ENCODE measurements around the gene ALKBH5. TPM values are rescaled to one million over a fixed set of nuclear protein-coding genes. Genes with fewer than 3 reads are reported as not detected.

The ALKBH5 gene
- total and polyA plus RNA-seq, 2 of the 8 experiments (the other 6 are each of a cell fraction or from before 2014, with no cell fraction given): 63.7 to 86.4 TPM

DNA sequence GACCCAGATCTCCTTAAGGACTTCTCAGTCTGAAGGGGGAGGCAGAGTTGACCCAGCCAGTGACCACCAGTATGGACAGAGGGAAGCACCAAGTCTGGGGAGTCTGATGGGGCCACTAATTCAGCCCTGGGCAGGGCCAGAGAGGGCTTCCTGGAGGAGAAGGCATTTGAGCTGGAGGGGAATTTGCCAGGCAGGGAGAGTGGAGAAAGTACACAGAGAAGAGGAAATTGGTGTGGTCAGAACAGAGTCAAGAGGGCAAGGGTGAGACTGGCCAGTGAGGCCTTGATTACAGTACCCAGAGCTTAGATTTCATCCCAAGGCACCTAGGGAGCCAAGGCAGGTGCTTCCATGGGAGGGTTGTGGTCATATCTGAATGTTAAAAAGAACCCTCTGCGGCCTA, 38.8 kb upstream of the ALKBH5 start:
- H2BK120ac ChIP-seq (replicated peaks; ENCODE audit: low read depth, low read length): no peak overlapping the region
- ChIA-PET CTCF (ENCODE audit: partially characterized antibody) (interaction anchor here (0.5 to 10.9 kb wide), 8 partner anchors 7 to 72 kb away, joined by 3 to 141 read pairs (median 16); no protein-coding TSS in a partner anchor), POLR2A (ENCODE audit: partially characterized antibody) (interaction anchor here (0.6 to 2.5 kb wide), 8 partner anchors 8 to 78 kb away, joined by 3 to 13 read pairs (median 5); partner anchors contain the start of gene ALKBH5)
- H2AK5ac ChIP-seq (ENCODE audit: low read depth, low read length): no peak overlapping the region
- H3K9me3 ChIP-seq (ENCODE audit: insufficient read depth in 2 of 2, low read depth in 1 of 2, low read length in 1 of 2): no peaks in the 10 kb centered on the region
- DNase-seq (ENCODE audit: low read depth in 1 of 2, low spot score in 2 of 2) (no peak), FAIRE-seq (no peak)
- TF ChIP-seq EGR1 (IDR thresholded peaks at IDR 0.05; ENCODE audit: borderline replicate concordance, low read depth, low read length) (no peak), TAF1 (IDR thresholded peaks at IDR 0.05; ENCODE audit: low read depth, low read length) (no peak), ZNF274 (IDR thresholded peaks at IDR 0.05; ENCODE audit: borderline replicate concordance, extremely low read depth, low read length) (no peak), FOSL1 (IDR thresholded peaks at IDR 0.05; ENCODE audit: insufficient read depth, low read depth, low read length) (no peak), EZH2 (IDR thresholded peaks at IDR 0.05; ENCODE audit: low read depth, low read length, severe bottlenecking) (no peak), KDM5A (IDR thresholded peaks at IDR 0.05; ENCODE audit: low read length) (no peak)
- no peak overlapping the region for H2BK20ac ChIP-seq (ENCODE audit: low read length)
- no peak overlapping the region for H4K8ac ChIP-seq (ENCODE audit: extremely low read depth, insufficient read depth, low read length)
- peaks cover 0 to 2% of the 10 kb centered on the region in 2 experiments for H4K20me1 ChIP-seq (replicated peaks in 1 of 2; ENCODE audit: control insufficient read depth in 1 of 2, insufficient read depth in 2 of 2, low read length in 2 of 2)
- no peak overlapping the region for H2AFZ ChIP-seq (ENCODE audit: low read length)
- H3K14ac ChIP-seq (ENCODE audit: insufficient read length): no peak overlapping the region
- H3K23ac ChIP-seq (ENCODE audit: insufficient read length): no peak overlapping the region
- no peak overlapping the region for H3K4me3 ChIP-seq (ENCODE audit: extremely low read depth in 1 of 4, insufficient read depth in 2 of 4, low read depth in 3 of 4, low read length in 4 of 4)
- no peak overlapping the region for H4K91ac ChIP-seq (replicated peaks; ENCODE audit: insufficient read length, low read length)
- H3K4ac ChIP-seq (replicated peaks; ENCODE audit: insufficient read length, low read depth, low read length): no peak overlapping the region
- no peak overlapping the region for H3K18ac ChIP-seq (ENCODE audit: extremely low read depth, low read length)
- H2BK5ac ChIP-seq (ENCODE audit: low read depth, low read length): no peak overlapping the region
- no peak overlapping the region for H2BK12ac ChIP-seq (ENCODE audit: low read depth, low read length)
- H3K4me1 ChIP-seq (replicated peaks in 1 of 4; ENCODE audit: control insufficient read depth in 3 of 4, insufficient read depth in 4 of 4, low read length in 3 of 4): peaks cover 0 to 12% (median 6%) of the 10 kb centered on the region in 4 experiments; a peak in 5 of 7 replicates
- H4K5ac ChIP-seq (ENCODE audit: insufficient read length, low read depth, low read length): no peak overlapping the region
- WGBS, 2 experiments (ENCODE audit: extremely low coverage in 1 of 2, insufficient coverage in 1 of 2, insufficient read length in 1 of 2, insufficient replicate concordance in 2 of 2, low coverage in 1 of 2, low lambda C conversion rate in 2 of 2, missing lambda C conversion rate in 1 of 2): 90% methylated on average over 1 of the region's 1 CpG; no CpG with 5 or more reads in 1 of the 2 experiments
- H3K79me1 ChIP-seq (ENCODE audit: low read depth, low read length): no peaks in the 10 kb centered on the region
- H3K79me2 ChIP-seq (ENCODE audit: control insufficient read depth in 1 of 2, insufficient read depth in 2 of 2, low read length in 2 of 2): no peaks in the 10 kb centered on the region
- H3K9ac ChIP-seq (replicated peaks in 1 of 4; ENCODE audit: extremely low read depth in 1 of 4, low read depth in 3 of 4, low read length in 3 of 4): no peak overlapping the region
- H2BK15ac ChIP-seq (ENCODE audit: low read length): no peak overlapping the region
- no peaks in the 10 kb centered on the region for H3K23me2 ChIP-seq (ENCODE audit: low read depth, low read length)
- no peak overlapping the region for H3K27ac ChIP-seq (ENCODE audit: low read depth, low read length)
- no peak overlapping the region for H3K56ac ChIP-seq (replicated peaks; ENCODE audit: insufficient read length, low read depth, low read length)
- no peak overlapping the region for H3K4me2 ChIP-seq (ENCODE audit: insufficient read depth in 1 of 2, low read depth in 2 of 2, low read length in 2 of 2)
- H3K27me3 ChIP-seq (replicated peaks in 1 of 4; ENCODE audit: control insufficient read depth in 3 of 4, extremely low read depth in 1 of 4, insufficient read depth in 3 of 4, low read length in 3 of 4): no peaks in the 10 kb centered on the region; a peak in 2 of 7 replicates
- H3K36me3 ChIP-seq (ENCODE audit: control insufficient read depth in 2 of 4, insufficient read depth in 4 of 4, low read length in 3 of 4): no peaks in the 10 kb centered on the region
